GM12865 (cell line): ENCODE measurements around the gene SLC24A4.

Source experiments
- DNase-seq: peaks from one replicate; pipeline ENCODE4 v3.0.0; 2010; ENCODE audit warnings: low read depth
- H3K4me3 ChIP-seq: 2 replicates; pipeline ENCODE4 v1.5.1; 2011; ENCODE audit warnings: mild to moderate bottlenecking, low read depth, low read length, control low read depth
- CTCF ChIP-seq: IDR thresholded peaks from 2 replicates; pipeline ENCODE4 v1.5.1; 2011; ENCODE audit warnings: low read length, control low read depth, low read depth, inconsistent platforms; ENCODE audit not compliant: insufficient read depth; ENCODE audit errors: missing control alignments

SLC24A4 gene

GRCh38 chr14:92500491-92500941 lies 177.6 kb downstream of the SLC24A4 start:
- DNase-seq: no peak
- H3K4me3 ChIP-seq: no peak overlapping the region
- no peak for TF ChIP-seq CTCF

GRCh38 chr14:92501891-92502351 lies 179.0 kb downstream of the SLC24A4 start:
- DNase-seq: no peak
- no peak overlapping the region for H3K4me3 ChIP-seq
- no peak for TF ChIP-seq CTCF

- no peak for DNase-seq
- no peak for TF ChIP-seq CTCF
- no peak overlapping the region for H3K4me3 ChIP-seq
These were observed 179.7 kb downstream of the SLC24A4 start for GRCh38 chr14:92502541-92503286.

- no peak for TF ChIP-seq CTCF
- no peak for DNase-seq
These were observed 181.0 kb downstream of the SLC24A4 start for GRCh38 chr14:92503756-92504491.

GRCh38 chr14:92505826-92506225 lies 182.9 kb downstream of the SLC24A4 start:
- no peak for DNase-seq
- TF ChIP-seq CTCF: no peak
- H3K4me3 ChIP-seq: no peak overlapping the region

More at GRCh38 chr14:92503756-92504491, 181.0 kb downstream of the SLC24A4 start:
- no peak overlapping the region for H3K4me3 ChIP-seq

- DNase-seq: no peak
- no peak for TF ChIP-seq CTCF
- no peak overlapping the region for H3K4me3 ChIP-seq
These were observed 183.3 kb downstream of the SLC24A4 start for GRCh38 chr14:92506231-92506630.
